ENCODE data around the gene FBXO46.

FBXO46 gene

DNA sequence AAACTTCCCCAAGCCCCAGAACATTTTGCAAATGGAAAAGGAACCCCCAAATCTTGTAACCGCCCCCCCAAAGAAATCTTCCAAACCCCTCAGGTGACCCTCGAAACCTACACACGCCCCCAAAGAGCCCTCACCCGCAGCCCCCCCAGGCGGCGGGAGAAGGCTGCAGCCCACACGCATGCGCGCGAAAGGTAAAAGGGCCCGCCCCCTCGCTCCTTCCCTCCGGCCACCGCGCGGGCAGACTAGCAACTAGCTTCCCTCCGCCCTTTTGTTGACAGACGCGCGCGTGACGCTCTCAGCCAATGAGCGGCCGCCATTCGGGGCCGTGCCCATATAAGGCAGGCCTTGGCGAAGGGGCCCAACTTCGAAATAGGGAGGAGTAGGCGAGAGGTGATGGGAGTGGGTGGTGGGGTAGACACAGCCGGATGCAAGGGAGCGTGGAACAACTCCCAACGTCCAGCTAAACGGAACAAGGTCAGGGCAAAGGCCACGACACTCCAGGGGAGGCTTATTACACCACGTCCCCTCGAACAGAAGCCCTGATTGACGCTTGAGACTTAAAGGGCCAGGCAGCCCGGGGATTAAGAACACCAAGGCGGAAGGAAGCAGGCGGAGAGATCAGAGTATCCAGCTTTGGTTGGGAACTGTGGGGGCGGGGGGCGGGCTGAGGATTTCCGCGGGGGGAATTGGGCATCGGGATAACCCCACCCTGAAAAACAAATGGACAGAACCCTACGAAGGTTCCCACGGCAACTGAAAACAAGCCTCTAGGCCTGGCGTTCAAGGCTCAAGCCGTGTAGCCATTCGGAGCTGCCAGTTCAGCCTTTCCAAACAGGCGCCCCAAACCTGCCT lies 13.3 kb downstream of the FBXO46 start (continued):
- TF ChIP-seq, protein P1, sequence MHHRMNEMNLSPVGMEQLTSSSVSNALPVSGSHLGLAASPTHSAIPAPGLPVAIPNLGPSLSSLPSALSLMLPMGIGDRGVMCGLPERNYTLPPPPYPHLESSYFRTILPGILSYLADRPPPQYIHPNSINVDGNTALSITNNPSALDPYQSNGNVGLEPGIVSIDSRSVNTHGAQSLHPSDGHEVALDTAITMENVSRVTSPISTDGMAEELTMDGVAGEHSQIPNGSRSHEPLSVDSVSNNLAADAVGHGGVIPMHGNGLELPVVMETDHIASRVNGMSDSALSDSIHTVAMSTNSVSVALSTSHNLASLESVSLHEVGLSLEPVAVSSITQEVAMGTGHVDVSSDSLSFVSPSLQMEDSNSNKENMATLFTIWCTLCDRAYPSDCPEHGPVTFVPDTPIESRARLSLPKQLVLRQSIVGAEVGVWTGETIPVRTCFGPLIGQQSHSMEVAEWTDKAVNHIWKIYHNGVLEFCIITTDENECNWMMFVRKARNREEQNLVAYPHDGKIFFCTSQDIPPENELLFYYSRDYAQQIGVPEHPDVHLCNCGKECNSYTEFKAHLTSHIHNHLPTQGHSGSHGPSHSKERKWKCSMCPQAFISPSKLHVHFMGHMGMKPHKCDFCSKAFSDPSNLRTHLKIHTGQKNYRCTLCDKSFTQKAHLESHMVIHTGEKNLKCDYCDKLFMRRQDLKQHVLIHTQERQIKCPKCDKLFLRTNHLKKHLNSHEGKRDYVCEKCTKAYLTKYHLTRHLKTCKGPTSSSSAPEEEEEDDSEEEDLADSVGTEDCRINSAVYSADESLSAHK (tag by site-specific recombination; IDR thresholded peaks at IDR 0.05) = peak; percentile 91
- TF ChIP-seq ZNF19 (tag by site-specific recombination; IDR thresholded peaks at IDR 0.05; ENCODE audit: low read depth) (no peak), ZNF133 (tag by site-specific recombination; IDR thresholded peaks at IDR 0.05) (no peak), ZNF488 (tag by site-specific recombination; IDR thresholded peaks at IDR 0.05) (no peak), ZNF335 (tag by site-specific recombination; conservative IDR thresholded peaks at IDR 0.05) (peak; percentile 79), ZFP3 (tag by site-specific recombination; IDR thresholded peaks at IDR 0.05; ENCODE audit: low read depth) (no peak), ZBTB17 (tag by site-specific recombination; IDR thresholded peaks at IDR 0.05) (peak; percentile 90), HIC1 (tag by site-specific recombination; IDR thresholded peaks at IDR 0.05) (peak; percentile 26; the same call in 1 of the 2 replicates), ZNF664 (tag by site-specific recombination; IDR thresholded peaks at IDR 0.05) (no peak), SP3 (tag by site-specific recombination; IDR thresholded peaks at IDR 0.05) (peak; percentile 89), ZBTB21 (tag by site-specific recombination; IDR thresholded peaks at IDR 0.05) (0 out of 2 replicates have a peak, but pooled peaks have one; percentile 9), ZNF610 (tag by site-specific recombination; IDR thresholded peaks at IDR 0.05; ENCODE audit: borderline replicate concordance) (no peak), ZNF266 (tag by site-specific recombination; IDR thresholded peaks at IDR 0.05; ENCODE audit: low read depth) (no peak), ZNF16 (tag by site-specific recombination; IDR thresholded peaks at IDR 0.05; ENCODE audit: low read depth) (no peak), OVOL3 (tag by site-specific recombination; IDR thresholded peaks at IDR 0.05) (no peak), ZNF302 (tag by site-specific recombination; IDR thresholded peaks at IDR 0.05; ENCODE audit: low read depth) (no peak), ZNF174 (tag by site-specific recombination; IDR thresholded peaks at IDR 0.05) (no peak), ZNF391 (tag by site-specific recombination; IDR thresholded peaks at IDR 0.05; ENCODE audit: borderline replicate concordance, low read depth) (no peak), ZNF416 (tag by site-specific recombination; IDR thresholded peaks at IDR 0.05) (no peak), ZBTB8A (tag by site-specific recombination; IDR thresholded peaks at IDR 0.05) (no peak; the same call in 1 of the 2 replicates), MZF1 (tag by site-specific recombination; IDR thresholded peaks at IDR 0.05; ENCODE audit: borderline replicate concordance) (no peak), ZNF707 (tag by site-specific recombination; IDR thresholded peaks at IDR 0.05) (no peak), GLIS2 (tag by site-specific recombination; IDR thresholded peaks at IDR 0.05) (peak; percentile 78), HOXD13 (CRISPR knock-in tag; IDR thresholded peaks at IDR 0.05; ENCODE audit: borderline replicate concordance) (no peak), ZBTB1 (tag by site-specific recombination; IDR thresholded peaks at IDR 0.05) (no peak), ZNF747 (tag by site-specific recombination; IDR thresholded peaks at IDR 0.05) (no peak), ZNF677 (tag by site-specific recombination; IDR thresholded peaks at IDR 0.05) (no peak), PBX3 (CRISPR knock-in tag; IDR thresholded peaks at IDR 0.05) (no peak), TCF7L2 (IDR thresholded peaks at IDR 0.05; ENCODE audit: borderline replicate concordance, low read depth, low read length) (peak; percentile 79; the same call in 1 of the 2 replicates)
- TF ChIP-seq, protein P2, sequence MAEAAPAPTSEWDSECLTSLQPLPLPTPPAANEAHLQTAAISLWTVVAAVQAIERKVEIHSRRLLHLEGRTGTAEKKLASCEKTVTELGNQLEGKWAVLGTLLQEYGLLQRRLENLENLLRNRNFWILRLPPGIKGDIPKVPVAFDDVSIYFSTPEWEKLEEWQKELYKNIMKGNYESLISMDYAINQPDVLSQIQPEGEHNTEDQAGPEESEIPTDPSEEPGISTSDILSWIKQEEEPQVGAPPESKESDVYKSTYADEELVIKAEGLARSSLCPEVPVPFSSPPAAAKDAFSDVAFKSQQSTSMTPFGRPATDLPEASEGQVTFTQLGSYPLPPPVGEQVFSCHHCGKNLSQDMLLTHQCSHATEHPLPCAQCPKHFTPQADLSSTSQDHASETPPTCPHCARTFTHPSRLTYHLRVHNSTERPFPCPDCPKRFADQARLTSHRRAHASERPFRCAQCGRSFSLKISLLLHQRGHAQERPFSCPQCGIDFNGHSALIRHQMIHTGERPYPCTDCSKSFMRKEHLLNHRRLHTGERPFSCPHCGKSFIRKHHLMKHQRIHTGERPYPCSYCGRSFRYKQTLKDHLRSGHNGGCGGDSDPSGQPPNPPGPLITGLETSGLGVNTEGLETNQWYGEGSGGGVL (tag by site-specific recombination; IDR thresholded peaks at IDR 0.05) = peak; percentile 79
- TF ChIP-seq, protein P3, sequence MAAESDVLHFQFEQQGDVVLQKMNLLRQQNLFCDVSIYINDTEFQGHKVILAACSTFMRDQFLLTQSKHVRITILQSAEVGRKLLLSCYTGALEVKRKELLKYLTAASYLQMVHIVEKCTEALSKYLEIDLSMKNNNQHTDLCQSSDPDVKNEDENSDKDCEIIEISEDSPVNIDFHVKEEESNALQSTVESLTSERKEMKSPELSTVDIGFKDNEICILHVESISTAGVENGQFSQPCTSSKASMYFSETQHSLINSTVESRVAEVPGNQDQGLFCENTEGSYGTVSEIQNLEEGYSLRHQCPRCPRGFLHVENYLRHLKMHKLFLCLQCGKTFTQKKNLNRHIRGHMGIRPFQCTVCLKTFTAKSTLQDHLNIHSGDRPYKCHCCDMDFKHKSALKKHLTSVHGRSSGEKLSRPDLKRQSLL (tag by site-specific recombination; IDR thresholded peaks at IDR 0.05) = 0 out of 2 replicates have a peak, but pooled peaks have one; percentile 7

All from HEK293 (cell line).